IMR-90 (cell line): Measurements from ENCODE around the gene KIAA0319L. TPM values are rescaled to one million over a fixed set of nuclear protein-coding genes. Genes with fewer than 3 reads are reported as not detected.

Experiments used
- ATAC-seq: fragments of 200-7000 bp; cut with Tn5 transposase; 2 replicates; pipeline ENCODE4 v1.9.1; 2020; ENCODE audit warnings: low read depth, mild to moderate bottlenecking, moderate library complexity
- BruUV-seq: library from RNA; stranded (reverse); fragments of 400-500 nt; replicated peaks from 2 replicates; lab custom pipeline; 2021; lab: Mats Ljungman, UMichigan
- CTCF ChIA-PET: fragments of 300-600 bp; formaldehyde crosslinking; extraction: SDS; loops from one replicate; lab custom pipeline; 2021; ENCODE audit warnings: antibody characterized with exemption; lab: Yijun Ruan, JAX
- POLR2A ChIA-PET: fragments of 300-600 bp; sonication (Branson Sonifier 250); formaldehyde crosslinking; loops from one replicate; lab custom pipeline; 2022; ENCODE audit warnings: antibody characterized with exemption; ENCODE audit not compliant: unreplicated experiment; lab: Charles Lee
- DNase-seq: peaks from one replicate; pipeline ENCODE4 v3.0.0; 2013
- H2AFZ ChIP-seq: replicated peaks from 2 replicates; pipeline ENCODE3; 2013; ENCODE audit warnings: low read length, mild to moderate bottlenecking; ENCODE audit not compliant: poor library complexity
- H2AK5ac ChIP-seq: 2 replicates; pipeline ENCODE4 v1.6.1; 2013; ENCODE audit warnings: low read depth, low read length, inconsistent platforms
- H2AK9ac ChIP-seq: replicated peaks from 2 replicates; pipeline ENCODE3; 2013; ENCODE audit warnings: mild to moderate bottlenecking, low read depth, low read length, moderate library complexity; ENCODE audit not compliant: poor library complexity
- H2BK120ac ChIP-seq: 2 replicates; pipeline ENCODE4 v1.6.1; 2013; ENCODE audit warnings: low read depth, low read length, inconsistent platforms
- H2BK15ac ChIP-seq: 3 replicates; pipeline ENCODE4 v1.6.1; 2013; ENCODE audit warnings: low read depth, low read length, inconsistent platforms
- H2BK20ac ChIP-seq: 2 replicates; pipeline ENCODE4 v1.6.1; 2013; ENCODE audit warnings: low read depth, mild to moderate bottlenecking, inconsistent platforms, low read length, moderate library complexity
- H2BK5ac ChIP-seq: 2 replicates; pipeline ENCODE4 v1.6.1; 2013; ENCODE audit warnings: mild to moderate bottlenecking, low read depth, low read length, inconsistent platforms; ENCODE audit not compliant: poor library complexity, severe bottlenecking
- H3K14ac ChIP-seq: replicated peaks from 2 replicates; pipeline ENCODE4 v1.6.1; 2013; ENCODE audit warnings: low read depth, low read length, inconsistent platforms
- H3K18ac ChIP-seq: 2 replicates; pipeline ENCODE4 v1.6.1; 2013; ENCODE audit warnings: low read depth, low read length, control low read depth
- H3K23ac ChIP-seq: 2 replicates; pipeline ENCODE4 v1.6.1; 2013; ENCODE audit warnings: low read depth, low read length, inconsistent platforms
- H3K27ac ChIP-seq: 2 replicates; pipeline ENCODE4 v1.5.1; 2013; ENCODE audit warnings: mild to moderate bottlenecking, control low read depth, low read length; ENCODE audit not compliant: insufficient read depth
- H3K27me3 ChIP-seq: 2 replicates; pipeline ENCODE4 v1.6.1; 2013; ENCODE audit warnings: low read length; ENCODE audit not compliant: control insufficient read depth, insufficient read depth
- H3K36me3 ChIP-seq: 2 replicates; pipeline ENCODE4 v1.6.1; 2013; ENCODE audit warnings: low read length, mixed read lengths; ENCODE audit not compliant: control insufficient read depth, insufficient read depth
- H3K4ac ChIP-seq: 2 replicates; pipeline ENCODE4 v1.6.1; 2013; ENCODE audit warnings: low read depth, low read length, inconsistent platforms
- H3K4me1 ChIP-seq: 2 replicates; pipeline ENCODE4 v1.6.1; 2013; ENCODE audit warnings: low read length, mixed read lengths; ENCODE audit not compliant: control insufficient read depth, insufficient read depth
- H3K4me2 ChIP-seq: 2 replicates; pipeline ENCODE4 v1.6.1; 2013; ENCODE audit warnings: low read depth, mild to moderate bottlenecking, control low read depth, low read length, moderate library complexity
- H3K4me3 ChIP-seq: 2 replicates; pipeline ENCODE4 v1.5.1; 2013; ENCODE audit warnings: low read depth, mild to moderate bottlenecking, control low read depth, low read length, moderate library complexity; ENCODE audit not compliant: insufficient read depth
- H3K56ac ChIP-seq: 2 replicates; pipeline ENCODE4 v1.6.1; 2013; ENCODE audit warnings: low read length, inconsistent platforms; ENCODE audit not compliant: insufficient read depth; ENCODE audit errors: extremely low read depth
- H3K79me1 ChIP-seq, 2 experiments: 2 replicates each; pipeline ENCODE4 v1.6.1; 2013; ENCODE audit warnings: low read length in 2 of 2, inconsistent platforms in 1 of 2, low read depth in 1 of 2
- H3K9ac ChIP-seq: 2 replicates; pipeline ENCODE4 v1.6.1; 2013; ENCODE audit warnings: low read depth, low read length, control low read depth
- H3K9me1 ChIP-seq: 2 replicates; pipeline ENCODE4 v1.6.1; 2013; ENCODE audit warnings: low read length, inconsistent platforms; ENCODE audit not compliant: insufficient read depth
- H3K9me3 ChIP-seq: 2 replicates; pipeline ENCODE4 v1.6.1; 2013; ENCODE audit warnings: low read length; ENCODE audit not compliant: control insufficient read depth, insufficient read depth
- H4K20me1 ChIP-seq: 2 replicates; pipeline ENCODE4 v1.6.1; 2013; ENCODE audit warnings: low read length, inconsistent platforms; ENCODE audit not compliant: insufficient read depth
- H4K5ac ChIP-seq: 2 replicates; pipeline ENCODE4 v1.6.1; 2013; ENCODE audit warnings: mild to moderate bottlenecking, low read depth, low read length, control low read depth
- H4K8ac ChIP-seq, 2 experiments: 2 replicates each; pipeline ENCODE4 v1.6.1; 2013; ENCODE audit warnings: low read depth in 2 of 2, low read length in 2 of 2, control low read depth in 1 of 2, inconsistent platforms in 1 of 2
- H4K91ac ChIP-seq: 2 replicates; pipeline ENCODE4 v1.6.1; 2013; ENCODE audit warnings: low read depth, low read length, inconsistent platforms; ENCODE audit not compliant: insufficient read depth
- BHLHE40 ChIP-seq: fragments of 150-350 bp; IDR thresholded peaks from 2 replicates; pipeline ENCODE4 v1.6.1; 2016; ENCODE audit warnings: mild to moderate bottlenecking, low read depth, low read length
- CTCF ChIP-seq: conservative IDR thresholded peaks from 2 replicates; pipeline ENCODE4 v1.5.1; 2012; ENCODE audit warnings: mild to moderate bottlenecking, low read depth, low read length, improper control_type of control experiment
- FOS ChIP-seq: fragments of 150-350 bp; IDR thresholded peaks from 2 replicates; pipeline ENCODE4 v1.6.1; 2016; ENCODE audit warnings: low read depth, low read length
- MAZ ChIP-seq: IDR thresholded peaks from 2 replicates; pipeline ENCODE4 v1.6.1; 2012; ENCODE audit warnings: low read depth, mild to moderate bottlenecking, low read length, improper control_type of control experiment, moderate library complexity, borderline replicate concordance
- MXI1 ChIP-seq: IDR thresholded peaks from 2 replicates; pipeline ENCODE4 v1.6.1; 2012; ENCODE audit warnings: low read depth, mild to moderate bottlenecking, low read length, moderate library complexity, borderline replicate concordance
- POLR2A ChIP-seq: IDR thresholded peaks from 2 replicates; pipeline ENCODE4 v1.6.1; 2012; ENCODE audit warnings: mild to moderate bottlenecking, low read depth, low read length
- RCOR1 ChIP-seq: IDR thresholded peaks from 2 replicates; pipeline ENCODE4 v1.6.1; 2012; ENCODE audit warnings: mild to moderate bottlenecking, low read length, improper control_type of control experiment; ENCODE audit not compliant: insufficient replicate concordance
- RFX5 ChIP-seq: IDR thresholded peaks from 2 replicates; pipeline ENCODE4 v1.8.0; 2012; ENCODE audit warnings: low read depth, mild to moderate bottlenecking, low read length, moderate library complexity
- WGBS, 2 experiments: methylation state at CpG; one replicate each; pipeline versions ENCODE4 v1.1.5 to v1.1.7; 2013; ENCODE audit warnings: missing lambda C conversion rate in 2 of 2; ENCODE audit not compliant: insufficient read length in 1 of 2; ENCODE audit errors: extremely low coverage in 2 of 2; 5-methylcytosine and 5-hydroxymethylcytosine counted together
- dilution Hi-C: fragments of 300-500 bp; cut with HindIII; formaldehyde crosslinking; loops from one replicate; pipeline ENCODE4 v1.14.3; 2018; ENCODE audit warnings: low sequenced_read_pairs; ENCODE audit not compliant: unreplicated experiment
- in situ Hi-C: fragments of 300-500 bp; cut with MboI; formaldehyde crosslinking; loops from 3 replicates; pipeline ENCODE4 v1.14.3; 2019; ENCODE audit warnings: low sequenced_read_pairs, inconsistent platforms, mixed read lengths
- intact Hi-C: fragments of 100-400 bp; cut with micrococcal nuclease; formaldehyde crosslinking; loops from 2 replicates; pipeline ENCODE4 v1.10.0; 2022
- polyA plus RNA-seq, 3 experiments: library from polyadenylated mRNA; depleted of rRNA; stranded (reverse); fragments of >200 nt; gene quantifications; 2 replicates each; pipeline ENCODE4 v1.2.3, GENCODE V29; 2012; ENCODE audit warnings: low replicate concordance in 1 of 3
- total RNA-seq: library from RNA; depleted of rRNA; stranded (reverse); fragments of >200 nt; gene quantifications from 2 replicates; pipeline ENCODE4 v1.2.3, GENCODE V29; 2012
- TF ChIP-seq, protein P1 (sequence below): fragments of 150-350 bp; IDR thresholded peaks from 2 replicates; pipeline ENCODE4 v1.6.1; 2017; ENCODE audit warnings: mild to moderate bottlenecking, antibody characterized with exemption, low read length, low read depth

The KIAA0319L gene
- total and polyA plus RNA-seq, 2 of the 4 experiments (the other 2 are of a cell fraction) = 38.0 to 49.8 TPM

- TF ChIP-seq MAZ = no peak
- TF ChIP-seq POLR2A = no peak
These were observed 81.1 kb downstream of the KIAA0319L start (continued) for GRCh38 chr1:35475856-35476674.

- CTCF ChIA-PET = interaction anchor here (0.6 kb wide), 1 partner anchor 292 kb away, joined by 4 read pairs; no protein-coding TSS in a partner anchor
- intact Hi-C loops = loop anchor here (2.0 kb wide), 1 partner anchor 13 kb away; no protein-coding TSS in a partner anchor
These were observed 81.8 kb downstream of the KIAA0319L start for GRCh38 chr1:35475356-35475755.

More at GRCh38 chr1:35475356-35475755, 81.8 kb downstream of the KIAA0319L start:
- TF ChIP-seq, protein P1, sequence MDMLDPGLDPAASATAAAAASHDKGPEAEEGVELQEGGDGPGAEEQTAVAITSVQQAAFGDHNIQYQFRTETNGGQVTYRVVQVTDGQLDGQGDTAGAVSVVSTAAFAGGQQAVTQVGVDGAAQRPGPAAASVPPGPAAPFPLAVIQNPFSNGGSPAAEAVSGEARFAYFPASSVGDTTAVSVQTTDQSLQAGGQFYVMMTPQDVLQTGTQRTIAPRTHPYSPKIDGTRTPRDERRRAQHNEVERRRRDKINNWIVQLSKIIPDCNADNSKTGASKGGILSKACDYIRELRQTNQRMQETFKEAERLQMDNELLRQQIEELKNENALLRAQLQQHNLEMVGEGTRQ = no peak
- TF ChIP-seq CTCF (no peak), POLR2A (no peak), FOS (no peak), RFX5 (no peak), BHLHE40 (no peak), MXI1 (no peak), MAZ (no peak), RCOR1 (no peak)
- no peak overlapping the region for H3K14ac ChIP-seq
- H2BK15ac ChIP-seq = no peak overlapping the region
- no TSS peak for BruUV-seq
- H3K4me1 ChIP-seq = no peaks in the 10 kb centered on the region
- H3K79me1 ChIP-seq = no peaks in the 10 kb centered on the region; a peak in 1 of 4 replicates
- no peak overlapping the region for H3K4me3 ChIP-seq
- no peak overlapping the region for H2BK120ac ChIP-seq
- H3K27me3 ChIP-seq = no peaks in the 10 kb centered on the region
- H3K4ac ChIP-seq = no peak overlapping the region
- H3K18ac ChIP-seq = no peak overlapping the region
- H3K9me1 ChIP-seq = no peaks in the 10 kb centered on the region
- H2BK5ac ChIP-seq = no peak overlapping the region
- dilution Hi-C loops = no loop called here
- POLR2A ChIA-PET = no interaction called here
- H4K8ac ChIP-seq = no peak overlapping the region
- no peak overlapping the region for H2AK9ac ChIP-seq
- no peaks in the 10 kb centered on the region for H3K9me3 ChIP-seq
- H3K36me3 ChIP-seq = peaks cover 15% of the 10 kb centered on the region
- in situ Hi-C loops = no loop called here
- H3K9ac ChIP-seq = no peak overlapping the region
- H4K91ac ChIP-seq = no peak overlapping the region
- H4K5ac ChIP-seq = no peak overlapping the region
- ATAC-seq (peak; percentile 32; the same call in 1 of the 2 replicates), DNase-seq (no peak)
- H3K4me2 ChIP-seq = no peak overlapping the region
- WGBS, 2 experiments = 100% methylated on average over 1 of the region's 2 CpGs; no CpG with 5 or more reads in 1 of the 2 experiments
- no peak overlapping the region for H2AK5ac ChIP-seq
- no peak overlapping the region for H2AFZ ChIP-seq
- no peaks in the 10 kb centered on the region for H4K20me1 ChIP-seq
- no peak overlapping the region for H3K27ac ChIP-seq
- H2BK20ac ChIP-seq = no peak overlapping the region
- H3K56ac ChIP-seq = no peak overlapping the region
- H3K23ac ChIP-seq = no peak overlapping the region
